GM12801 (cell line): Measurements from ENCODE around the gene OR51B2.

Experiments
- TF ChIP-seq, protein P1 (sequence below): IDR thresholded peaks from one replicate; pipeline ENCODE4 v1.5.1; 2011; ENCODE audit warnings: control low read depth; ENCODE audit not compliant: insufficient read length; ENCODE audit errors: extremely low read depth

Gene OR51B2

DNA sequence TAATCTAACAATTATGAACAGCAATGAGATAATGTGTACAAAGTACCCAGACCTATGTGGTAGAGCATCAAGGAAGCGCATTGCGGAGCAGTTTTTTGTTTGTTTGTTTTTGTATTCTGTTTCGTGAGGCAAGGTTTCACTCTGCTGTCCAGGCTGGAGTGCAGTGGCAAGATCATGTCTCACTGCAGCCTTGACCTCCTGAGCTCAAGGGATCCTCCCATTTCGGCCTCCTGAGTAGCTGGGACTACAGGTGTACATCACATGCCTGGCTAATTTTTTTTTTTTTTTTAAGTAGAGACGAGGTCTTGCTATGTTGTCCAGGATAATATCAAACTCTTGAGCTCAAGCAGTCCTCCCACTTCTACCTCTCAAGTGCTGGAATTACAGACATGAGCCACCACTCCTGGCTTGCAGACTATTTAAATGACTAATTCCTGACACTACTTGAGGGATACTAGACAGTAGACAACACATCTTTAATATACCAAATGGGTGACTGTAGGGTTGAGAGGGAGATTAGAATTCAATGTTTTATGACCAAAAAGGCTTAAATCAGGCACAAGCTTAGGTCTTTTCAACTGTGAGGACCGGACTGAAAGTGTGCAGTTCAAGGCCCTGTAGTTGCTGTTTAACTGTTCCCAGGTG is 35.1 kb downstream of the OR51B2 start:
- TF ChIP-seq, protein P1, sequence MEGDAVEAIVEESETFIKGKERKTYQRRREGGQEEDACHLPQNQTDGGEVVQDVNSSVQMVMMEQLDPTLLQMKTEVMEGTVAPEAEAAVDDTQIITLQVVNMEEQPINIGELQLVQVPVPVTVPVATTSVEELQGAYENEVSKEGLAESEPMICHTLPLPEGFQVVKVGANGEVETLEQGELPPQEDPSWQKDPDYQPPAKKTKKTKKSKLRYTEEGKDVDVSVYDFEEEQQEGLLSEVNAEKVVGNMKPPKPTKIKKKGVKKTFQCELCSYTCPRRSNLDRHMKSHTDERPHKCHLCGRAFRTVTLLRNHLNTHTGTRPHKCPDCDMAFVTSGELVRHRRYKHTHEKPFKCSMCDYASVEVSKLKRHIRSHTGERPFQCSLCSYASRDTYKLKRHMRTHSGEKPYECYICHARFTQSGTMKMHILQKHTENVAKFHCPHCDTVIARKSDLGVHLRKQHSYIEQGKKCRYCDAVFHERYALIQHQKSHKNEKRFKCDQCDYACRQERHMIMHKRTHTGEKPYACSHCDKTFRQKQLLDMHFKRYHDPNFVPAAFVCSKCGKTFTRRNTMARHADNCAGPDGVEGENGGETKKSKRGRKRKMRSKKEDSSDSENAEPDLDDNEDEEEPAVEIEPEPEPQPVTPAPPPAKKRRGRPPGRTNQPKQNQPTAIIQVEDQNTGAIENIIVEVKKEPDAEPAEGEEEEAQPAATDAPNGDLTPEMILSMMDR = no peak

DNA sequence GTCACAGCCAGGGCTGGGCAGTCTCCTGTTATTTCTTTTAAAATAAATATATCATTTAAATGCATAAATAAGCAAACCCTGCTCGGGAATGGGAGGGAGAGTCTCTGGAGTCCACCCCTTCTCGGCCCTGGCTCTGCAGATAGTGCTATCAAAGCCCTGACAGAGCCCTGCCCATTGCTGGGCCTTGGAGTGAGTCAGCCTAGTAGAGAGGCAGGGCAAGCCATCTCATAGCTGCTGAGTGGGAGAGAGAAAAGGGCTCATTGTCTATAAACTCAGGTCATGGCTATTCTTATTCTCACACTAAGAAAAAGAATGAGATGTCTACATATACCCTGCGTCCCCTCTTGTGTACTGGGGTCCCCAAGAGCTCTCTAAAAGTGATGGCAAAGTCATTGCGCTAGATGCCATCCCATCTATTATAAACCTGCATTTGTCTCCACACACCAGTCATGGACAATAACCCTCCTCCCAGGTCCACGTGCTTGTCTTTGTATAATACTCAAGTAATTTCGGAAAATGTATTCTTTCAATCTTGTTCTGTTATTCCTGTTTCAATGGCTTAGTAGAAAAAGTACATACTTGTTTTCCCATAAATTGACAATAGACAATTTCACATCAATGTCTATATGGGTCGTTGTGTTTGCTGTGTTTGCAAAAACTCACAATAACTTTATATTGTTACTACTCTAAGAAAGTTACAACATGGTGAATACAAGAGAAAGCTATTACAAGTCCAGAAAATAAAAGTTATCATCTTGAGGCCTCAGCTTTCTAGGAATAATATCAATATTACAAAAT is 35.8 kb downstream of the OR51B2 start:
- TF ChIP-seq, protein P1 = no peak

DNA sequence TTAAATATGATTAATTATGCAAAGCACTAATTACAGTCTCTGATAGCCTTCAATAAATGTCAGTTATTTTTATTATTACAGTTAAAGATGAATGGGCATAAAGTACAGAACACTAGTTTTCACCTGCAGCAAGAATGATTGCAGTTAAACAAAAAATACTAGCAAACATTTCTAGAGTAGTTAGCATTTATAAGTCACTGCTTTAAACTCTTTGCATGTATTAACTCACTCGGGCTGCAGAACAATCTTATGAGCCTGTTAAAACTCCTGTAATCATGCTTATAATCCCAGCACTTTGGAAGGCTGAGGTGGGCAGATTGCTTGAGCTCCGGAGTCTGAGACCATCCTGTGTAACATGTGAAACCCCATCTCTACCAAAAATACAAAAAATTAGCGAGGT is 37.2 kb downstream of the OR51B2 start:
- TF ChIP-seq, protein P1 = no peak

DNA sequence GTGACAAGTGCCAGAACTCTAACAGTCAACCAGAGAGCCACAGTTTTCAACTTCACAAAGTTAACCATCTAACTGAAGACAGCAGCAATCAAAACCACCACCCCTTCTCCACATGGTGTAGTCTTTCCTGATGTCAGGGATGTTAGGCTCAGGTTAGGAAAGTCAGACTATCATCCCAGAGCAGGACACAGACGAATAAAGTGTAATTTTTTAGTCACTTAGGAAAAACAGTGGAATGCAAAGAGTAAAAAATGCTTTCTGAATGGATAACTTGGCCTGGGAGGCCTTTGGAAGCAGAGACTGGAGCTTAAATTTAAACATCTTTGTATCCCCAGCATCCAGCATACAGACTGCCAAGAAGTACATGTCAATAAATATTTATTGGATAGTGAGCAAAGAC is 37.7 kb downstream of the OR51B2 start:
- TF ChIP-seq, protein P1 = no peak

DNA sequence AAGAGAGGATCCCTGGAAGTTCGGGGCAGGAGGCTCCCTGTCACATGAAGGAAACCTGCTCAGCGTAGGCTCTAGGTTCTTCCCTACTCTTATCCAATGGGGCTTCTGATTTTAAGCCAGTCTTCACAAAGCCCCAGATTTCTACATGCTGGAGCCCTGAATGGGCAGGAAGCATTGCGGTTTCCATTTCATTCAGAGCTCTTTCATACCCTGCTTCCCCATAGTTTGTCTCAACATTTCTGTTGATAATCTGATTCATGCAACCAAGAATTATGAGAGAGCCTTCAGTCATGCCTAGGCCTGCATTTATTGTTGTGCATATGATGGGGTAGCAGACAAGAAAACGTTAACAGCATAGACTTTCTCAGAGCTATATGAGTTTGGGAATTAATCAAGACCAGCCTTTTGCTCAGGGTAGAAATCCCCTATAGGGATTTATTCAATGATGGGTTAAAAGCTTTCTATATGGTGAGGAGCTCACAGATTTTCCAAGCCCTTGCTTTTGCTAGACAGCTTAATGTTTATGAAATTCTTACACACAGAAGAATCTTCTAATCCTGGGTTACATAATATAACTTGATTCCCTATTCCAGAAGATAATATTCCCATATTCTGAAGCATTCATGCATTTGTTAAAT is 38.3 kb downstream of the OR51B2 start:
- TF ChIP-seq, protein P1 = no peak

- TF ChIP-seq, protein P1 = no peak
Observed at GRCh38 chr11:5284637-5285036, 39.5 kb downstream of the OR51B2 start.

DNA sequence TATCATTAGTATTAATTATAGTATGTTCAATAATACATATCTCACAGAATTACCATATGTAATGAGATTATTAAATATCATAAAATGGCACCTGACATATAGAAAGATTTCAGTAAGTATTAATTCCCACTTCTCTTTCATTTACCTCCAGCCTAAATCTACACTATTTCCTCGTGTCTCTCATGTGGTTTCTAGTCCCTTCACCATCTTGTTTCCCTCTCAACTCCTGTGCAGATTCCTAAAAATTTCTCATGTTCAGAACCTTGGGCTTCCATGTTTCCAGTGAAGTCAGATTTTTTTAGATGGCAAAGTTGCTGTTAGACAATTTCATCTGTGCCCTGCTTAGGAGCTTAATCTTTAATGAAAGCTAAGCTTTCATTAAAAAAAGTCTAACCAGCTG is 40.2 kb downstream of the OR51B2 start:
- TF ChIP-seq, protein P1 = no peak
